HepG2 (cell line): ENCODE results near the gene PLBD1. TPM values are rescaled to one million over a fixed set of nuclear protein-coding genes. Genes with fewer than 3 reads are reported as not detected.

Experiments used
- ATAC-seq: fragments of 200-7000 bp; cut with Tn5 transposase; 3 replicates; pipeline ENCODE4 v1.9.1; 2020; ENCODE audit warnings: mild to moderate bottlenecking, moderate library complexity
- BruUV-seq: library from RNA; stranded (reverse); fragments of 400-500 nt; replicated peaks from 2 replicates; lab custom pipeline; 2021; lab: Mats Ljungman, UMichigan
- CTCF ChIA-PET: fragments of 300-600 bp; formaldehyde crosslinking; extraction: SDS; loops from one replicate; lab custom pipeline; 2021; ENCODE audit warnings: low total read pairs, inconsistent platforms, low intra/inter-chr PET ratio; lab: Yijun Ruan, JAX
- POLR2A ChIA-PET: fragments of 350-600 bp; sonication (Branson Sonifier 250); formaldehyde crosslinking; loops from one replicate; lab custom pipeline; 2020; ENCODE audit warnings: antibody characterized with exemption, inconsistent platforms; lab: Yijun Ruan, JAX
- DNase-seq: peaks from one replicate; pipeline ENCODE4 v3.0.0-alpha.2; 2015; ENCODE audit warnings: low spot score
- FAIRE-seq: peaks from 3 replicates; lab custom pipeline; 2011; peaks lifted over from hg19 to GRCh38; lab: Jason Lieb, UNC
- H2AFZ ChIP-seq: one replicate; pipeline ENCODE4 v1.6.1; 2011; ENCODE audit warnings: low read length, inconsistent platforms
- H3K27ac ChIP-seq: fragments of 300-600 bp; 3 replicates; pipeline ENCODE4 v1.8.0; 2011; ENCODE audit warnings: mixed run types, mild to moderate bottlenecking, mixed read lengths, low read length, inconsistent platforms; ENCODE audit not compliant: insufficient read depth; ENCODE audit errors: extremely low read length
- H3K27me3 ChIP-seq, 2 experiments: fragments of 200-600 bp in 1 of 2; 2 replicates in 1 of 2; 3 replicates in 1 of 2; pipeline versions ENCODE4 v1.6.0 to v1.8.0; 2011; ENCODE audit warnings: low read length in 2 of 2, mild to moderate bottlenecking in 2 of 2, moderate library complexity in 2 of 2, inconsistent platforms in 1 of 2; ENCODE audit not compliant: insufficient read depth in 2 of 2, control insufficient read depth in 1 of 2
- H3K36me3 ChIP-seq, 2 experiments: fragments of 200-600 bp in 1 of 2; replicated peaks in 1 of 2; 2 replicates in 1 of 2; 3 replicates in 1 of 2; pipeline versions ENCODE4 v1.5.1 to v1.8.0; 2011; ENCODE audit warnings: low read length in 2 of 2, inconsistent platforms in 1 of 2; ENCODE audit not compliant: insufficient read depth in 2 of 2, control insufficient read depth in 1 of 2
- H3K4me1 ChIP-seq: 2 replicates; pipeline ENCODE4 v1.5.1; 2012; ENCODE audit warnings: low read length, inconsistent platforms; ENCODE audit not compliant: insufficient read depth
- H3K4me2 ChIP-seq: 2 replicates; pipeline ENCODE4 v1.6.0; 2011; ENCODE audit warnings: low read depth, low read length, inconsistent platforms
- H3K4me3 ChIP-seq, 3 experiments: fragments of 200-600 bp in 1 of 3; sonication (generic), shearing (Covaris generic) in 1 of 3; replicated peaks in 1 of 3; 2 replicates each; pipeline ENCODE4 v1.5.1; 2011 to 2016; ENCODE audit warnings: low read length in 3 of 3, inconsistent platforms in 2 of 3, low read depth in 2 of 3, mild to moderate bottlenecking in 2 of 3, control low read depth in 1 of 3, mixed read lengths in 1 of 3; ENCODE audit not compliant: insufficient read depth in 1 of 3
- H3K79me2 ChIP-seq: one replicate; pipeline ENCODE4 v1.6.1; 2011; ENCODE audit warnings: low read length, inconsistent platforms; ENCODE audit not compliant: insufficient read depth
- H3K9ac ChIP-seq: 2 replicates; pipeline ENCODE4 v1.6.0; 2011; ENCODE audit warnings: mild to moderate bottlenecking, low read depth, low read length, inconsistent platforms; ENCODE audit not compliant: insufficient read depth
- H3K9me3 ChIP-seq: 2 replicates; pipeline ENCODE4 v1.5.1; 2012; ENCODE audit warnings: mild to moderate bottlenecking, low read length
- H4K20me1 ChIP-seq: 2 replicates; pipeline ENCODE4 v1.6.0; 2011; ENCODE audit warnings: inconsistent platforms, mild to moderate bottlenecking, low read length, moderate library complexity; ENCODE audit not compliant: insufficient read depth
- CAMTA2 ChIP-seq: sonication (generic); formaldehyde crosslinking; IDR thresholded peaks from 2 replicates; pipeline ENCODE4 v1.4.0; 2020; ENCODE audit warnings: mild to moderate bottlenecking, missing genetic modification reagents, borderline replicate concordance
- GPN1 ChIP-seq: sonication (generic); formaldehyde crosslinking; IDR thresholded peaks from 2 replicates; pipeline ENCODE4 v1.5.1; 2020; ENCODE audit warnings: missing genetic modification reagents, borderline replicate concordance
- HDAC6 ChIP-seq: fragments of 200-600 bp; sonication (generic); IDR thresholded peaks from 2 replicates; pipeline ENCODE4 v1.7.0; 2017; ENCODE audit warnings: mild to moderate bottlenecking, antibody characterized with exemption, low read length, low read depth
- NFKBIZ ChIP-seq: IDR thresholded peaks from 2 replicates; pipeline ENCODE4 v1.6.1; 2018; ENCODE audit warnings: missing genetic modification reagents, missing compliant biosample characterization
- SP2 ChIP-seq: sonication (generic); formaldehyde crosslinking; IDR thresholded peaks from 2 replicates; pipeline ENCODE4 v1.5.1; 2020; ENCODE audit warnings: mild to moderate bottlenecking, missing genetic modification reagents
- ZMYM2 ChIP-seq: sonication (generic); formaldehyde crosslinking; IDR thresholded peaks from 2 replicates; pipeline ENCODE4 v1.8.0; 2022; ENCODE audit warnings: mild to moderate bottlenecking, missing genetic modification reagents
- ZNF136 ChIP-seq: sonication (generic); formaldehyde crosslinking; IDR thresholded peaks from 2 replicates; pipeline ENCODE4 v1.8.1; 2022; ENCODE audit warnings: low read depth, mild to moderate bottlenecking, moderate library complexity, missing genetic modification reagents
- ZNF282 ChIP-seq: fragments of 450-650 bp; IDR thresholded peaks from 2 replicates; pipeline ENCODE4 v1.6.1; 2018; ENCODE audit not compliant: partially characterized antibody
- ZNF3 ChIP-seq: IDR thresholded peaks from 2 replicates; pipeline ENCODE4 v1.7.0; 2017; ENCODE audit warnings: inconsistent platforms
- ZNF350 ChIP-seq: sonication (generic); formaldehyde crosslinking; IDR thresholded peaks from 2 replicates; pipeline ENCODE4 v1.4.0; 2020; ENCODE audit warnings: mild to moderate bottlenecking, low read depth, missing genetic modification reagents, borderline replicate concordance
- ZNF431 ChIP-seq: sonication (generic); formaldehyde crosslinking; IDR thresholded peaks from 2 replicates; pipeline ENCODE4 v1.9.0; 2022; ENCODE audit warnings: missing genetic modification reagents, low read depth, mild to moderate bottlenecking, borderline replicate concordance
- ZNF629 ChIP-seq: sonication (generic); formaldehyde crosslinking; conservative IDR thresholded peaks from 2 replicates; pipeline ENCODE4 v1.5.0; 2020; ENCODE audit warnings: missing genetic modification reagents
- WGBS: methylation state at CpG from one replicate; pipeline ENCODE4 v1.1.6; 2017; ENCODE audit warnings: low lambda C conversion rate; 5-methylcytosine and 5-hydroxymethylcytosine counted together
- in situ Hi-C: cut with HindIII; loops from 2 replicates; pipeline ENCODE4 v1.10.0; 2017; ENCODE audit warnings: low pct_unique_long_range_greater_than_20kb; ENCODE audit not compliant: extremely low pct_ligation_motif_present
- intact Hi-C: fragments of 100-400 bp; cut with micrococcal nuclease; formaldehyde crosslinking; loops from one replicate; pipeline ENCODE4 v1.10.0; 2022; ENCODE audit not compliant: unreplicated experiment
- polyA plus RNA-seq, 8 experiments: library from polyadenylated mRNA; depleted of rRNA in 3 of 8; stranded (reverse) in 7 of 8; unstranded in 1 of 8; fragments of >200 nt; fragmentation: Illumina TruSeq in 4 of 8; extraction: Trizol in 4 of 8; gene quantifications; 2 replicates each; pipeline versions ENCODE4 v1.2.1 to v1.2.3, GENCODE V29; 2011 to 2016; ENCODE audit warnings: low read depth in 4 of 8, missing spikeins in 1 of 8, mixed read lengths in 1 of 8; ENCODE audit not compliant: insufficient read depth in 1 of 8
- total RNA-seq, 5 experiments: library from RNA; depleted of rRNA; stranded (reverse); fragments of >200 nt; fragmentation: Illumina TruSeq; extraction: Trizol; gene quantifications; 2 replicates each; pipeline ENCODE4 v1.2.3, GENCODE V29; 2016; ENCODE audit warnings: low read depth in 1 of 5
- TF ChIP-seq, protein P1 (sequence below): sonication (generic); formaldehyde crosslinking; IDR thresholded peaks from 2 replicates; pipeline ENCODE4 v1.8.0; 2022; ENCODE audit warnings: mild to moderate bottlenecking, missing genetic modification reagents, moderate library complexity
- TF ChIP-seq, protein P2 (sequence below): sonication (generic); formaldehyde crosslinking; IDR thresholded peaks from 2 replicates; pipeline ENCODE4 v1.5.0; 2020; ENCODE audit warnings: mild to moderate bottlenecking, missing genetic modification reagents
- TF ChIP-seq, protein P3 (sequence below): sonication (generic); formaldehyde crosslinking; IDR thresholded peaks from 2 replicates; pipeline ENCODE4 v1.4.0; 2020; ENCODE audit warnings: mild to moderate bottlenecking, missing genetic modification reagents
- TF ChIP-seq, protein P4 (sequence below): sonication (generic); formaldehyde crosslinking; IDR thresholded peaks from 2 replicates; pipeline ENCODE4 v1.4.0; 2020; ENCODE audit warnings: mild to moderate bottlenecking, missing genetic modification reagents

The PLBD1 gene
- total and polyA plus RNA-seq, 2 of the 13 experiments (the other 11 are each of a cell fraction or from before 2014, with no cell fraction given): not detected

DNA sequence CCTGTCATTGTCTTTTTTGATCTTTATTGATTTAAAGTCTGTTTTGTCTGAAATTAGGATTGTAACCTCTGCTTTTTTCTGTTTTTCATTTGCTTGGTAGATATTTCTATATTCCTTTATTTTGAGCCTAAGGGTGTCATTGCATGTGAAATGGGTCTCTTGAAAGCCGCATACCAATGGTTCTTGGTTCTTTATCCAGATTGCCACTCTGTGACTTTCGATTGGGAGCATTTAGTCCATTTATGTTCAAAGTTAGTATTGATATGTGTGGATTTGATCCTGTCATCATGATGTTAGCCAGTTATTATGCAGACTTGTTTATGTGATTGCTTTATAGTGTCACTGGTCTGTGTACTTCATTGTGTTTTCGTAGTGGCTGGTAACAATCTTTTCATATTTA is 29.8 kb upstream of the PLBD1 start (continued):
- TF ChIP-seq HDAC6: no peak
- TF ChIP-seq CAMTA2 (CRISPR knock-in tag): no peak

DNA sequence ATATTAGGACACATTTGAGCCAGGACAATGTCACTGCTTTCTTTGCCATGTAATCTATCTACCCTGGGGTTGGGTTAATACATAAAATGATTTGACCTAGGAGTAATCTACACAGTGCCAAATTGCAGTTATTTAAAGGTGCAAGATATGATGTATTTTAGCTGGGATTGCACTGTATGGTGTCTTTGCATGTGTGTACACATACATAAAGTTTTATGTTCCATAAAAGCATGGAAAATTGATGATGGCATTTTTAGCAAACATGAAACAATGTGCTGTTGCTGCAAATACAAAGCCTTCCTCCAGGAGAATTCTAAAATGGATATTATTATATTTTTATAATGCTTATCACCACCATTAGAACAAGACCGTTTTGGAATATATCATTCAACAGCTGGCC is 24.0 kb upstream of the PLBD1 start:
- POLR2A ChIA-PET: no interaction called here
- H3K27me3 ChIP-seq: no peaks in the 10 kb centered on the region
- DNase-seq (no peak), FAIRE-seq (no peak), ATAC-seq (no peak)
- no peak overlapping the region for H3K9ac ChIP-seq
- H3K27ac ChIP-seq: no peak overlapping the region
- H2AFZ ChIP-seq: no peak overlapping the region
- WGBS: 0% methylated on average over 1 of the region's 1 CpG
- no peak overlapping the region for H3K4me3 ChIP-seq
- intact Hi-C loops: no loop called here
- CTCF ChIA-PET: no interaction called here
- in situ Hi-C loops: no loop called here
- no peak overlapping the region for H3K4me2 ChIP-seq
- no peaks in the 10 kb centered on the region for H3K79me2 ChIP-seq
- no peaks in the 10 kb centered on the region for H4K20me1 ChIP-seq
- no peaks in the 10 kb centered on the region for H3K36me3 ChIP-seq
- BruUV-seq: no TSS peak
- no peaks in the 10 kb centered on the region for H3K9me3 ChIP-seq
- no peaks in the 10 kb centered on the region for H3K4me1 ChIP-seq
- TF ChIP-seq ZNF282 (no peak), ZNF431 (CRISPR knock-in tag) (no peak), ZNF629 (no peak), ZMYM2 (no peak), ZNF350 (no peak), SP2 (no peak), ZNF136 (no peak), NFKBIZ (CRISPR knock-in tag) (no peak), ZNF3 (CRISPR knock-in tag) (no peak), GPN1 (CRISPR knock-in tag) (no peak)
- TF ChIP-seq, protein P1, sequence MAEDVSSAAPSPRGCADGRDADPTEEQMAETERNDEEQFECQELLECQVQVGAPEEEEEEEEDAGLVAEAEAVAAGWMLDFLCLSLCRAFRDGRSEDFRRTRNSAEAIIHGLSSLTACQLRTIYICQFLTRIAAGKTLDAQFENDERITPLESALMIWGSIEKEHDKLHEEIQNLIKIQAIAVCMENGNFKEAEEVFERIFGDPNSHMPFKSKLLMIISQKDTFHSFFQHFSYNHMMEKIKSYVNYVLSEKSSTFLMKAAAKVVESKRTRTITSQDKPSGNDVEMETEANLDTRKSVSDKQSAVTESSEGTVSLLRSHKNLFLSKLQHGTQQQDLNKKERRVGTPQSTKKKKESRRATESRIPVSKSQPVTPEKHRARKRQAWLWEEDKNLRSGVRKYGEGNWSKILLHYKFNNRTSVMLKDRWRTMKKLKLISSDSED (CRISPR knock-in tag): no peak
- TF ChIP-seq, protein P2, sequence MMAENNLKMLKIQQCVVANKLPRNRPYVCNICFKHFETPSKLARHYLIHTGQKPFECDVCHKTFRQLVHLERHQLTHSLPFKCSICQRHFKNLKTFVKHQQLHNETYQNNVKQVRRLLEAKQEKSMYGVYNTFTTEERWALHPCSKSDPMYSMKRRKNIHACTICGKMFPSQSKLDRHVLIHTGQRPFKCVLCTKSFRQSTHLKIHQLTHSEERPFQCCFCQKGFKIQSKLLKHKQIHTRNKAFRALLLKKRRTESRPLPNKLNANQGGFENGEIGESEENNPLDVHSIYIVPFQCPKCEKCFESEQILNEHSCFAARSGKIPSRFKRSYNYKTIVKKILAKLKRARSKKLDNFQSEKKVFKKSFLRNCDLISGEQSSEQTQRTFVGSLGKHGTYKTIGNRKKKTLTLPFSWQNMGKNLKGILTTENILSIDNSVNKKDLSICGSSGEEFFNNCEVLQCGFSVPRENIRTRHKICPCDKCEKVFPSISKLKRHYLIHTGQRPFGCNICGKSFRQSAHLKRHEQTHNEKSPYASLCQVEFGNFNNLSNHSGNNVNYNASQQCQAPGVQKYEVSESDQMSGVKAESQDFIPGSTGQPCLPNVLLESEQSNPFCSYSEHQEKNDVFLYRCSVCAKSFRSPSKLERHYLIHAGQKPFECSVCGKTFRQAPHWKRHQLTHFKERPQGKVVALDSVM (CRISPR knock-in tag): no peak
- TF ChIP-seq, protein P3, sequence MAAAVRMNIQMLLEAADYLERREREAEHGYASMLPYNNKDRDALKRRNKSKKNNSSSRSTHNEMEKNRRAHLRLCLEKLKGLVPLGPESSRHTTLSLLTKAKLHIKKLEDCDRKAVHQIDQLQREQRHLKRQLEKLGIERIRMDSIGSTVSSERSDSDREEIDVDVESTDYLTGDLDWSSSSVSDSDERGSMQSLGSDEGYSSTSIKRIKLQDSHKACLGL: no peak
- TF ChIP-seq, protein P4, sequence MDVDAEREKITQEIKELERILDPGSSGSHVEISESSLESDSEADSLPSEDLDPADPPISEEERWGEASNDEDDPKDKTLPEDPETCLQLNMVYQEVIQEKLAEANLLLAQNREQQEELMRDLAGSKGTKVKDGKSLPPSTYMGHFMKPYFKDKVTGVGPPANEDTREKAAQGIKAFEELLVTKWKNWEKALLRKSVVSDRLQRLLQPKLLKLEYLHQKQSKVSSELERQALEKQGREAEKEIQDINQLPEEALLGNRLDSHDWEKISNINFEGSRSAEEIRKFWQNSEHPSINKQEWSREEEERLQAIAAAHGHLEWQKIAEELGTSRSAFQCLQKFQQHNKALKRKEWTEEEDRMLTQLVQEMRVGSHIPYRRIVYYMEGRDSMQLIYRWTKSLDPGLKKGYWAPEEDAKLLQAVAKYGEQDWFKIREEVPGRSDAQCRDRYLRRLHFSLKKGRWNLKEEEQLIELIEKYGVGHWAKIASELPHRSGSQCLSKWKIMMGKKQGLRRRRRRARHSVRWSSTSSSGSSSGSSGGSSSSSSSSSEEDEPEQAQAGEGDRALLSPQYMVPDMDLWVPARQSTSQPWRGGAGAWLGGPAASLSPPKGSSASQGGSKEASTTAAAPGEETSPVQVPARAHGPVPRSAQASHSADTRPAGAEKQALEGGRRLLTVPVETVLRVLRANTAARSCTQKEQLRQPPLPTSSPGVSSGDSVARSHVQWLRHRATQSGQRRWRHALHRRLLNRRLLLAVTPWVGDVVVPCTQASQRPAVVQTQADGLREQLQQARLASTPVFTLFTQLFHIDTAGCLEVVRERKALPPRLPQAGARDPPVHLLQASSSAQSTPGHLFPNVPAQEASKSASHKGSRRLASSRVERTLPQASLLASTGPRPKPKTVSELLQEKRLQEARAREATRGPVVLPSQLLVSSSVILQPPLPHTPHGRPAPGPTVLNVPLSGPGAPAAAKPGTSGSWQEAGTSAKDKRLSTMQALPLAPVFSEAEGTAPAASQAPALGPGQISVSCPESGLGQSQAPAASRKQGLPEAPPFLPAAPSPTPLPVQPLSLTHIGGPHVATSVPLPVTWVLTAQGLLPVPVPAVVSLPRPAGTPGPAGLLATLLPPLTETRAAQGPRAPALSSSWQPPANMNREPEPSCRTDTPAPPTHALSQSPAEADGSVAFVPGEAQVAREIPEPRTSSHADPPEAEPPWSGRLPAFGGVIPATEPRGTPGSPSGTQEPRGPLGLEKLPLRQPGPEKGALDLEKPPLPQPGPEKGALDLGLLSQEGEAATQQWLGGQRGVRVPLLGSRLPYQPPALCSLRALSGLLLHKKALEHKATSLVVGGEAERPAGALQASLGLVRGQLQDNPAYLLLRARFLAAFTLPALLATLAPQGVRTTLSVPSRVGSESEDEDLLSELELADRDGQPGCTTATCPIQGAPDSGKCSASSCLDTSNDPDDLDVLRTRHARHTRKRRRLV: no peak
